Activated effector memory CD4-positive, alpha-beta T cell treated with Interleukin-2 at 50 U/mL for 16 hours (primary cell): ENCODE data around the gene CUEDC2.

Experiments used
- DNase-seq: peaks from one replicate; pipeline ENCODE4 v3.0.0-alpha.2; 2020

The CUEDC2 gene

GRCh38 chr10:102424145-102424544 is 8.2 kb downstream of the CUEDC2 start:
- no peak for DNase-seq

DNA sequence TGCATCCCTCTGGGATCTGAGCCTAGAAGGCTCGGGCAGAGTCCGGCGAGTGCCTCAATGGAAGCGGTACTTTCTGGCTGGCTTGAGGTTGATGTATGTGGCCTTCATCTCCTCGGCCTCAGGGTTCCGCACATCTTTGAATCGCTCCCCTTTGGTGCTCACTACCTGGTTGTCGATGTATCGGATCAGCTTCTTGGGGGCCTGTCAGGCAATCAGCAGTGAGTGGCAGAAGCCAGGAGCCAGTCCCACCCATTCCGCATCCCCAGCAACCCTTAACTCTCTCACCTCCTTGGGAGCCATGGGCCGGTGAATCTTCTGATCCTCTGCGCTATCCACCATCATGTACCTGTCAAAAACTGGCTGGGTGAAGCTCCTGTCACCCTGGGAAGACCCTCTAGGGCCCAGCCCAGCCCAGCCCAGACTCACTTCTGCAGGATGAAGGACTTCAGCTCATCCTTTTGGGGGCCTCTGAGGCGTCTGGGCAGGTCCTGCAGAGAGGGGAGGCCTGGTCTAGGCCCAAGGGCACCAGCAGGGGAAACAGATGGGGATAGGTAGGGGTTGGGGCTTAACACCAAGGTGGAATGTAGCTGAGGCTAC is 8.9 kb downstream of the CUEDC2 start:
- no peak for DNase-seq

GRCh38 chr10:102422545-102423129 is 9.7 kb downstream of the CUEDC2 start:
- DNase-seq: no peak

GRCh38 chr10:102421757-102422512 is 10.4 kb downstream of the CUEDC2 start:
- DNase-seq: no peak

GRCh38 chr10:102421507-102421756 is 10.9 kb downstream of the CUEDC2 start:
- no peak for DNase-seq

DNA sequence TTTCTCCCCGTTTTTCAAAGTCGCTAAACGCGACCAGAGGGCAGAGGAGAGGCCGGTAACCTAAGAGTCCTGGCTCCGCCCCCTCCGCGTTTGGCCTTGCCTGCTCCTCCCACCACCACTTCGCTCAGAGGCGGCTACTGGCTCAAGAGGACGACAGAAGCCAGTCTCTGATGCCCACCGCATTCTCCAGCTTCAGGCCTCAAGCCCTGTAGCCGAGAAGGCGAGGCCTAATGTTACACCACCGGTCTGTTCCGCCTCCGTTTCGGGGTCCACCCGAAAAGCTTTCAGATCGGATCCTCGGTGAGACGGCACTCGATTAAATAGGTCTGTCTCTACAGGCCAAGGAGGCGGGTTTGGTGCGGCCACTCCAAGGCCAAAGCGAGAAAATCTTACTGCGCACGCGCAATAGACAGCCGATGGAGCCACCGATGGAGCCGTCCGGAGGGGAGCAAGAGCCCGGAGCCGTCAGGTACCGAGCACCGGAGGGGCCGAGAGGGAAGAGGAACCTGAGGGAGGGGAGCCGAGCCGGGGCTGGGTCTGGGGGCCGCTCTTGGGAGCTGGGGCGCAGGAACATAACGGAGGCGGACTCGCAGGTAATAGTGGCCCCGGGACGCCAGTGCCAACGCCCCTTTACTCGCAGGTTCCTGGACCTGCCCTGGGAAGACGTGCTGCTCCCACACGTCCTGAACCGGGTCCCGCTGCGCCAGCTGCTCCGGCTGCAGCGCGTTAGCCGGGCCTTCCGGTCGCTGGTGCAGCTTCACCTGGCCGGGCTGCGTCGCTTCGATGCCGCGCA is 11.5 kb downstream of the CUEDC2 start, which contains the start of gene FBXL15:
Gene FBXL15 (plus strand): TSS at position 123 of the 793 bp plus-strand sequence. CDS start 294 bp downstream, at position 417.
- DNase-seq: peak; percentile 90

DNA sequence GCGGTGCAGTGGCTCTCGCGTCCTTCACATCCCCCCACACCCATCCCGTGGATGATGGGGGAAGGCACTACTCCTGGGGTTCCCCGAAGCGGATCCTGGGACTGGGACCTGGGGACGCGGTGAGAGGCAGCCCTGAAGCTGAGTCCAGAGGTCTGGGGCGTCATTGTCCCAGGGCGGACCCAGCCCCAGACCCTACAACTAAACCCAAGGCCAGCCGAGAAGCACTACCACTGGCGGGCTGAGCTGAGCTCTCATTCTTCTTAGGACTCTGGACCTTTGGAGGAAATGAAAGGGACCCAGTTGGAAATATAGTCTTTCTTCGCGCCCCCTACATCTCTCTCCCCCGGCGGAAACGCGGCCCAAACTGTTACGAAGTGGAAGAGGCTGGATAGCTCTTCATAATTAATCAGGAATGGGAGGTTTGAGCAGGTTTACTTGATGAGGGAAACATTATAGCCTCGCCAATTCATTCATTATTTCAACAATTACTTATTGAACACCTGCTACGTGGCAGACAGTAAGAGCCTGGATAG is 12.1 kb downstream of the CUEDC2 start:
- no peak for DNase-seq

GRCh38 chr10:102419269-102420180 is 12.8 kb downstream of the CUEDC2 start:
- DNase-seq: peak; percentile 55

DNA sequence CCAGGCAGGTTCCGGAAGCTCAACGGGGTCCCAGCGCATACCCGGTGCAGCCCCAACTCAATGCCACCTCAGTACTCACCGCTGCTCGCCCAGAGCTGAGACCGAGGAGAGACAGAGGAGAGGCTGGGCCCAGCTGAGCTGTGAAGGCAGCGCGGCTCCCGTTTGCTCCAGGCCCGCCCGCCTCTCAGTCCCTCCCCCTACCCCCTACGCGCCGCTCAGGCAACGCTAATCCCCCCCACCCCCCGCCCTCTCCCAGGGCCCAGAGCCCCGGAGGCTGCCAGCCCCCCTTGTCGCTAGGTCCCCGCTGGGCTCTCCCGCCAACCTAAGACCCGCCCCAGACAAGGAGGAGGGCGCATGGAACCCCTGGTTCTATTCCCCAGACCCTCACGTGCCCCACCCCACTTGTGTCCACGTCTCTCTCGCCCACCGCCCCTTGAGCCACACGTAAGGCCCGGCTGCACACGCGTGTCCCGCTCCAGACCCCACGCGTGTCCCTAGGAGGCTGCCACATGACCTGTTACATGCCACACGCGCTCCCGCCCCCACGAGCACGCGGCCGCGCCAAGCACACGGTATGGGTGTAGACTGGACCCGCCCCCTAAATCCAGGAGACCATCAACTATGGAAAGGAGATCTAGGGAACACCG is 13.6 kb downstream of the CUEDC2 start, which contains the start of gene PSD:
Gene PSD (minus strand): TSS at position 164 of the 647 bp plus-strand sequence. CDS start 1,747 bp downstream, outside the sequence.
- no peak for DNase-seq

DNA sequence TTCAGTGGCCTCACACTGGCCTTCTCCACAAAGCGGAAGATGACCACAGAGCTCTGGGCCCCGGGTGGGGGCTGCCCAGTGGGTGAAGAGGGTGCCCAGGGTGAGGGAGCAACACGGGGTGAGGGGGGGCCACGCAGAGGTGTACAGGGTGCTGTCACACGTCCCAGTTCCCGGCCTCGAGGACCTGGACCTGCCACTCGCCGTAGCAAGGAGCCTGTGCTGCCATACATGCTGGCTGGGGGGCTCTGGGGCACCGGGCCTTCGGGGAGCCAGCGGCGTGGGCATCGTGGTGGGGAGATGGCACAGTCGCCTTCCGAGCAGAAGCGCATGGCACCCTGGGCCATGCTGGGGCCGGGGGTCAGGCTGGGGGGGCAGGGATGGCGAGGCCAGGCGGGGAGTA is 15.7 kb downstream of the CUEDC2 start:
- no peak for DNase-seq

DNA sequence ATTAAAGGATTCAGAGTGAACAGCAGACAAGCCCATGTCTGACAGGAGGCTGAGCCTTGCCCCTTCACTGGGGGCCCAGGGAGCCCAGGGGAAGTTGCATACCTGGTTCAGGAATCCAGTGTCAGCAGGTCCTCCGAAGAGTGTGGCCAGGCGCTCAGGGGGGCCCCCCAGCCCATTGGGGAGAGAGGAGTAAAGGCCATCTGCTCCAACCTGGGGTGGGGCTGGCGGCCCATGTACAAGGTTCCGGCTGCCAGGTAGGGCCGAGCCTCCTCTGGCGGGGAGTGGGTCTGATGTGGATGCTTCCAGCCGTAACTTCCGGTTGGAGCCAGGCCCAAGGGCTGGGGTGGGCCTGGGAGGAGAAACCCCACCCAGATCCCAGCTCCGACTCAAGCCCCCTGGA is 16.1 kb downstream of the CUEDC2 start:
- no peak for DNase-seq

- DNase-seq: no peak
Measured at GRCh38 chr10:102414749-102415148, 17.6 kb downstream of the CUEDC2 start.

DNA sequence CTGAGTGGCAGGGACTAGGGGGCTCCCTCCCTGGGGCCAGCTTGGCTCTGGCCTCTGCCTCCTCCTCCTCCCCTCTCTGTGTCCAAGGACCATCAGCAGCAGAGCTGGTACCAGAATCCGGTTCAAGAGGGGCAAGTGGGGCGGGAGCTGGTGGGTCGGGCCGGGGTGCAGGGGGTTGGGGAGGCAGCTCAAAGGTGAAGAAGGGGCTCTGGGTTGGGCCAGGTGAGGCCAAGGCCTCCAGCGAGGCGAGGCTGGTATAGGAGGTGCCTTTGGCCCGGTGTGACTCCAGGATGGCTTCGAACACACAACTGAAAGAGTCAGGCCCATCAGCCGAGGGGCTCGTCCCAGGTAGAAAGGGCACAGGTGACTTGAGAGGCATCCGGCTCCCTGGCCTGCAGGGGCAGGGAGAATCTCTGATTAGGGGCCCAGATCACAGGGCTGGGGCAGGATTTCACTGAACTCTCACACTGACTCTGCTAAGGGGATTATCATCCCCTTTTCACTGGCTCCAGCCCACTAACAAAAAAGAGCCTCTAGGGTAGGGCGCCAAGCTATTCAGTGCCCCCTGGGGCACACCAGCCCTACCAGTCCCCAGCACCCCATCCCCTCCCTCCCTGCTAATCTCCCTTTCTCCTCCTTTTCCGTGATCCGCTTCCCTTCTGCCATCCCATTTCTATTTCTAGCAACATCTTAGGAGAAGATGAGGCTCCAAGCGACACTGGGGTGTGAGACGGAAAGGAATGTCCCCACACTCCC is 18.4 kb downstream of the CUEDC2 start:
- no peak for DNase-seq

DNA sequence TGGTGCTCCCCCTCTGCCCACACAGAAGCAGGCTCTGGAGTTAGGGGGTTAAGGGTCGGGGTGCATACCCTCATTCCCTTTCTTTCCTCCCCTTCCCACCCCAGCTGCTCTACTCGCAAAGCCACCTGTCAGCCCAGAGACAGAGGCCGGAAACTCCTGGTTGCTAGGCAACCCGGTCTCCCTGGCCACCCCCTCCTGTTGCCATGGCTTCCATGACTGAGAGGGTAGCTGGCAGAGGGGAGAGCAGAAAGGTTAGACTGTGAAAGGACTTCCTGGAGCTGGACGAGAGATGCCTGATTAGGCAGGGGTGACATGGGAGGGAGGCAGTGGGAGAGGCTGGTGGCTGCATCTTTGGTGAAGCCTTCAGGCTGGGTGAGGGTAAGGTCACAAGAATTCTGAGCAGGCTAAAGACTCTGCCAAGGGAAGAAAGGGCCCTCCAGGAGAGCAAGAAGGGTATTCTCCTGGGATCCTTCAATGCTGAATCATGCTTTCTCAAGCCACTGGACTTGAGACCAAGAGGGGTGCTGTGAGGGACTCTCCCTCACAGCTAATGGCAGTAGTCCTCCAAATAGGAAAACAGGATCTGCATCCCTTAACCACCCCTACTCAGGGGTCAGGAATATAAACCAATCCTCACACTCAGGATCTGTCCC is 19.2 kb downstream of the CUEDC2 start:
- no peak for DNase-seq

- no peak for DNase-seq
Measured at GRCh38 chr10:102412293-102412692, 20.1 kb downstream of the CUEDC2 start.

GRCh38 chr10:102411341-102412255 is 20.8 kb downstream of the CUEDC2 start:
- no peak for DNase-seq

DNA sequence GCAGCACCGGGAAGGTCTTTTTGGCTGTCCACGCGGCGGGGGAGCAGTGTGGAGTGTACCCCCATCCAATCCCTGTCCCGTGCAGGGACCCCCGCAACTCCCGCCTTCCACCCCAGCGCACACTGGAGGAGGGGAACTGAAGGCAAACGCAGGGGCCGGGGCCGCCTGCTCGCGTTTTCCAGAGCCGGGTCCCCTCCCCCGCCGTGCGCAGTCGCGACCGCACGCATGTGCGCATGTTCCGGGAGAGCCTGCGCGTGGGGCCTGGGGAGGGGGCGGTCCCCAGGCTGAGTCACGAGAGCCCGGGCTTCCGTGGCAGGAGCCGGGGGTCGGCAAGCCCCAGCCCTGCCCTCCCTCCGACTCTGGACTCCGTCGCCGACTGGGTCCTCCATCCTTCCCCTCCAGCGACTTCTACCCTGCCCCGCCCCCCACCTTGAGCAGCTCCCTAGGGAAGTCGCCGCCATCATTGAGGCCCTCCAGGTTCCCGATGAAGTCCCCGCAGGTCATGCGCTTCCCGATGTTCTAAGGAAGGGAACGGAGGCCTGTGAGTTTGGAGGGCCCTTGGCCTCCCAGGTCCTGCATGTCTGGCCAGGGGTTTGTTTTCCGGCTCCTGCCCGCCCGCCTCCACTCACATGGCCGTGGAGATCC is 21.8 kb downstream of the CUEDC2 start:
- no peak for DNase-seq

DNA sequence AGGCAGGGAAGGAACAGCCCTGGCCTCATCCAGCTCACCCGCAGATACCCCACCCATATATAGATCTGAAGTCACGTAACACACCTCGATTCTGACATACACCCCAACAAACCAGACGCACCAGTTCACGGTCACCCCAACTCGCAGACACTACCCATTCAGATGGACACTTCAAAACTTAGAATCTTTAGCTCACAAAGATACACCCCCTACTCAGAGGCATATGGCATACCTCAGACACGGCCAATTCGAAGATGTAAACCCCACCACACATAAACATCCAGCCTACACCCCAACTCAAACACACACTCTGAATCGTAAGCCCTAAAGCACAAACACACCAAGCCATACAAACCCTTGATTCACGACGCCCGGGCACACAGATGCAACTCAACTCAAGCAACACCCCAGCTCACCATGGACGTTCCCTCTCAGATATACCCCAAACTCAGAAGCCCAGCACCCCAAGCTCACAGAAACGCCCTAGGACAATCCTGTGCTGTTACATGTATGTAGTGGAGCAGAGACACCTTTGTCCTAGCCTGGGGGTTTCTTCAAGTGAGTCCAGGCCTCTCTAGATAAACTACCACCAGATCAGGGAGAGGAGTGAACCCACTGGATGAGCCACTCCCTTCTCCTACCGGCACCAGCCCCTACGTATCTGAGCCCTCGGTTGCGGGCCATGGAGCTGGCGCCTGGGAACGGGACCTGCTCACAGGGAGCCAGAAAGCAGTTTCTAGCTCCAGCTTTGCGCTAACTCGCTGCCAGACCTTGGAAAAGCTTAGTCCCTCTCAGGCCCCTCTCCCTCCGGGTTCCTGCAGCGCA is 22.6 kb downstream of the CUEDC2 start:
- no peak for DNase-seq
